Body of pancreas (tissue), 4 donors: Measurements from ENCODE around the gene USP10.

Source experiments
- CTCF ChIP-seq, 7 experiments: fragments of 450-650 bp in 4 of 7; fragments of 200-600 bp in 3 of 7; sonication (generic) in 3 of 7; IDR thresholded peaks; one replicate each; pipeline ENCODE4 v1.5.1; 2016 to 2019; ENCODE audit warnings: antibody characterized with exemption in 7 of 7
- POLR2A ChIP-seq, 3 donors: fragments of 450-650 bp; IDR thresholded peaks; one replicate each; pipeline ENCODE4 v1.6.1; 2016; ENCODE audit warnings: antibody characterized with exemption in 3 of 3, mild to moderate bottlenecking in 2 of 3

- TF ChIP-seq CTCF (IDR thresholded peaks at IDR 0.05) (no peak), POLR2A (IDR thresholded peaks at IDR 0.05) (no peak)
Observed at GRCh38 chr16:84751947-84752346, 52.1 kb downstream of the USP10 start.
